ENCODE measurements around the gene TMEM120B. TPM values are rescaled to one million over a fixed set of nuclear protein-coding genes. Genes with fewer than 3 reads are reported as not detected.
"Not testable (repeated sequence)": the region's sequence is repeated elsewhere in the genome, so short reads cannot be mapped to it uniquely, and the experiment has no call there.

Gene TMEM120B
- total RNA-seq, 4 donors from 2014 or later, result 1.9 to 19.9 (median 4.5) TPM

- WGBS, 2 donors (ENCODE audit: low coverage in 1 of 2), result 33 to 64% methylated on average over 1 to 12 of the region's 13 CpGs
- intact Hi-C loops (cut with DNase I; ENCODE audit: low total_unique reads), result no loop called here
- in situ Hi-C loops (cut with MboI; ENCODE audit: low pct_ligation_motif_present in 1 of 4, low pct_unique_long_range_greater_than_20kb in 1 of 4, low sequenced_read_pairs in 3 of 4), result no loop called here
- no peak for TF ChIP-seq EP300 (IDR thresholded peaks at IDR 0.05; ENCODE audit: low read depth)
- peak in 2 of 3 donors; percentile 7 to 39 for TF ChIP-seq POLR2AphosphoS5 (IDR thresholded peaks at IDR 0.05)
- no peak for TF ChIP-seq CTCF (IDR thresholded peaks at IDR 0.05)
- peaks cover 4 to 75% (median 29%) of the 10 kb centered on the region in 4 donors for H3K4me1 ChIP-seq
- H3K27me3 ChIP-seq, result no peaks in the 10 kb centered on the region
- peak; percentile 59 for DNase-seq
- peak overlapping the region in 1 of 4 donors; percentile 15 for H3K4me3 ChIP-seq
- peak overlapping the region; percentile 69 to 100 (median 88) for H3K27ac ChIP-seq
- no peaks in the 10 kb centered on the region for H3K36me3 ChIP-seq
- H3K9me3 ChIP-seq, result no peaks in the 10 kb centered on the region
Observed at GRCh38 chr12:121789233-121789781, 76.8 kb downstream of the TMEM120B start.

GRCh38 chr12:121789800-121790728, 77.5 kb downstream of the TMEM120B start:
- peaks cover 10 to 77% (median 34%) of the 10 kb centered on the region in 4 donors for H3K4me1 ChIP-seq
- in situ Hi-C loops (cut with MboI; ENCODE audit: low pct_ligation_motif_present in 1 of 4, low pct_unique_long_range_greater_than_20kb in 1 of 4, low sequenced_read_pairs in 3 of 4), result loop anchor here in 3 of 4 donors (5.0 to 10.0 kb wide), 3 partner anchors 95 to 98 kb away; partner anchors contain the start of gene PSMD9 (in 1 of the 3)
- H3K4me3 ChIP-seq, result peak overlapping the region in 1 of 4 donors; percentile 15
- H3K27me3 ChIP-seq, result no peaks in the 10 kb centered on the region
- WGBS, 2 donors (ENCODE audit: low coverage in 1 of 2), result 65 to 79% methylated on average over 3 to 28 of the region's 28 CpGs
- H3K27ac ChIP-seq, result peak overlapping the region; percentile 69 to 100 (median 88)
- H3K9me3 ChIP-seq, result no peaks in the 10 kb centered on the region
- TF ChIP-seq CTCF (IDR thresholded peaks at IDR 0.05) (no peak), POLR2A (IDR thresholded peaks at IDR 0.05) (peak; percentile 38)
- H3K36me3 ChIP-seq, result no peaks in the 10 kb centered on the region
- intact Hi-C loops (cut with DNase I; ENCODE audit: low total_unique reads), result loop anchor here (5.0 kb wide), 1 partner anchor 93 kb away; no protein-coding TSS in a partner anchor
- DNase-seq, result peak; percentile 87

DNA sequence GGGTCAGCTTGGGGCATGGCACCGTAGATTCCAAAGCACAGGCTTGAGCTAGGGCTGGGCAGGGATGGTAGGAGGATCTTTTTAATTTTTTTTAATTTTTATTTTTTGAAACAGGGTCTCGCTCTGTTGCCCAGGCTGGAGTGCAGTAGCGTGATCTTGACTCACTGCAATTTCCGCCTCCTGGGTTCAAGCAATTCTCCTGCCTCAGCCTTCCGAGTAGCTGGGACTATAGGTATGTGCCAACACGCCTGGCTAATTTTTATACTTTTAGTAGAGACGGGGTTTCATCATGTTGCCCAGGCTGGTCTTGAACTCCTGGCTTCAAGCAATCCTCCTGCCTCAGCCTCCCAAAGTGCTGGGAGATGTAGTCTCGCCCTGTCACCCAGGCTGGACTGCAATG, 78.2 kb downstream of the TMEM120B start:
- in situ Hi-C loops (cut with MboI; ENCODE audit: low pct_ligation_motif_present in 1 of 4, low pct_unique_long_range_greater_than_20kb in 1 of 4, low sequenced_read_pairs in 3 of 4) (loop anchor here in 3 of 4 donors (5.0 to 10.0 kb wide), 3 partner anchors 94 to 98 kb away; partner anchors contain the start of gene PSMD9 (in 1 of the 3)), intact Hi-C loops (cut with DNase I; ENCODE audit: low total_unique reads) (loop anchor here (5.0 kb wide), 1 partner anchor 93 kb away; no protein-coding TSS in a partner anchor)
- WGBS, 2 donors (ENCODE audit: low coverage in 1 of 2), result 86 to 89% methylated on average over 3 to 8 of the region's 8 CpGs
- H3K36me3 ChIP-seq, DNase-seq, H3K4me3 ChIP-seq, H3K9me3 ChIP-seq, H3K27me3 ChIP-seq: not testable (repeated sequence)
- Histone ChIP-seq H3K27ac (peak overlapping the region; percentile 69 to 100 (median 100)), H3K4me1 (peaks cover 18 to 82% (median 41%) of the 10 kb centered on the region in 4 donors)

GRCh38 chr12:121791671-121792551, 79.4 kb downstream of the TMEM120B start:
- intact Hi-C loops (cut with DNase I; ENCODE audit: low total_unique reads), result loop anchor here (5.0 kb wide), 1 partner anchor 95 kb away; no protein-coding TSS in a partner anchor
- Histone ChIP-seq H3K9me3 (no peaks in the 10 kb centered on the region), H3K27ac (peak overlapping the region; percentile 100), H3K36me3 (no peaks in the 10 kb centered on the region), H3K4me1 (peaks cover 27 to 85% (median 50%) of the 10 kb centered on the region in 4 donors), H3K4me3 (peak overlapping the region in 3 of 4 donors; percentile 43 to 56 (median 44)), H3K27me3 (no peaks in the 10 kb centered on the region)
- WGBS, 2 donors (ENCODE audit: low coverage in 1 of 2), result 29% methylated on average over 14 of the region's 14 CpGs; no CpG with 5 or more reads in 1 of the 2 donors
- peak; percentile 81 for DNase-seq
- in situ Hi-C loops (cut with MboI; ENCODE audit: low pct_ligation_motif_present in 1 of 4, low pct_unique_long_range_greater_than_20kb in 1 of 4, low sequenced_read_pairs in 3 of 4), result loop anchor here in 3 of 4 donors (5.0 to 10.0 kb wide), 3 partner anchors 93 to 100 kb away; partner anchors contain the start of gene PSMD9 (in 1 of the 3)
- TF ChIP-seq CTCF (IDR thresholded peaks at IDR 0.05) (no peak), EP300 (IDR thresholded peaks at IDR 0.05; ENCODE audit: low read depth) (peak; percentile 26), POLR2AphosphoS5 (IDR thresholded peaks at IDR 0.05) (peak in 2 of 3 donors; percentile 27 to 65)

Data from transverse colon (tissue), 4 donors.